ENCODE results near the gene C16orf92. TPM values are rescaled to one million over a fixed set of nuclear protein-coding genes. Genes with fewer than 3 reads are reported as not detected.
A peak's percentile ranks its signal among the peaks of the same experiment; 100 is the strongest.

The C16orf92 gene
- total RNA-seq, 2 donors from 2014 or later, result not detected

GRCh38 chr16:29993191-29993902 is 29.7 kb upstream of the C16orf92 start:
- DNase-seq, result no peak
- Mint-ChIP-seq H3K36me3 (ENCODE audit: low read depth) (peaks cover 2% of the 10 kb centered on the region), H3K4me1 (peaks cover 26% of the 10 kb centered on the region), H3K4me3 (peak overlapping the region; percentile 79), H3K27ac (peak overlapping the region; percentile 94), H3K27me3 (no peaks in the 10 kb centered on the region)
- H3K9me3 ChIP-seq (ENCODE audit: control insufficient read depth, low read length, poor library complexity, severe bottlenecking), result no peaks in the 10 kb centered on the region
- no peak for ATAC-seq

- no peak for DNase-seq
- no peaks in the 10 kb centered on the region for H3K9me3 ChIP-seq (ENCODE audit: control insufficient read depth, low read length, poor library complexity, severe bottlenecking)
- H3K4me1 Mint-ChIP-seq, result peaks cover 24% of the 10 kb centered on the region
- H3K27ac Mint-ChIP-seq, result peak overlapping the region; percentile 94
- ATAC-seq, result no peak
- no peaks in the 10 kb centered on the region for H3K27me3 Mint-ChIP-seq
- H3K36me3 Mint-ChIP-seq (ENCODE audit: low read depth), result no peaks in the 10 kb centered on the region
- H3K4me3 Mint-ChIP-seq, result peak overlapping the region; percentile 79
These were observed 28.9 kb upstream of the C16orf92 start for GRCh38 chr16:29993903-29994599.

- ATAC-seq (no peak), DNase-seq (no peak)
- peak overlapping the region; percentile 98 for H3K4me3 Mint-ChIP-seq
- H3K4me1 Mint-ChIP-seq, result peaks cover 24% of the 10 kb centered on the region
- no peaks in the 10 kb centered on the region for H3K27me3 Mint-ChIP-seq
- no peaks in the 10 kb centered on the region for H3K36me3 Mint-ChIP-seq (ENCODE audit: low read depth)
- H3K27ac Mint-ChIP-seq, result peak overlapping the region; percentile 94
- H3K9me3 ChIP-seq (ENCODE audit: control insufficient read depth, low read length, poor library complexity, severe bottlenecking), result no peaks in the 10 kb centered on the region
These were observed 28.2 kb upstream of the C16orf92 start for GRCh38 chr16:29994600-29995323.

GRCh38 chr16:29995324-29995910 is 27.6 kb upstream of the C16orf92 start, which contains the start of gene HIRIP3:
HIRIP3 (minus strand) TSS chr16:29995617; CDS start chr16:29995605, 12 bp downstream.
- Mint-ChIP-seq H3K36me3 (ENCODE audit: low read depth) (no peaks in the 10 kb centered on the region), H3K4me3 (peak within 1 kb of the TSS; percentile 98), H3K4me1 (peaks cover 26% of the 10 kb centered on the region), H3K27ac (peak within 1 kb of the TSS; percentile 94), H3K27me3 (no peaks in the 10 kb centered on the region)
- DNase-seq (peak; percentile 78 to 84 (median 80)), ATAC-seq (peak; percentile 70)
- no peaks in the 10 kb centered on the region for H3K9me3 ChIP-seq (ENCODE audit: control insufficient read depth, low read length, poor library complexity, severe bottlenecking)

GRCh38 chr16:29995911-29996765 is 26.9 kb upstream of the C16orf92 start, which contains the start of gene INO80E:
INO80E (plus strand) TSS chr16:29996241; CDS start chr16:29996311, 70 bp downstream.
- no peaks in the 10 kb centered on the region for H3K9me3 ChIP-seq (ENCODE audit: control insufficient read depth, low read length, poor library complexity, severe bottlenecking)
- Mint-ChIP-seq H3K36me3 (ENCODE audit: low read depth) (no peaks in the 10 kb centered on the region), H3K4me3 (peak within 1 kb of the TSS; percentile 98)

GRCh38 chr16:29996766-29997250 is 26.2 kb upstream of the C16orf92 start:
- ATAC-seq (no peak), DNase-seq (no peak)
- no peaks in the 10 kb centered on the region for H3K9me3 ChIP-seq (ENCODE audit: control insufficient read depth, low read length, poor library complexity, severe bottlenecking)
- Mint-ChIP-seq H3K4me3 (peak overlapping the region; percentile 98), H3K27ac (peak overlapping the region; percentile 94), H3K4me1 (peaks cover 28% of the 10 kb centered on the region), H3K27me3 (no peaks in the 10 kb centered on the region), H3K36me3 (ENCODE audit: low read depth) (peaks cover under 1% of the 10 kb centered on the region)

More at GRCh38 chr16:29995911-29996765, 26.9 kb upstream of the C16orf92 start, which contains the start of gene INO80E:
- peak within 1 kb of the TSS; percentile 94 for H3K27ac Mint-ChIP-seq
- no peaks in the 10 kb centered on the region for H3K27me3 Mint-ChIP-seq
- DNase-seq (peak; percentile 97 to 99 (median 98)), ATAC-seq (peak; percentile 97)
- peaks cover 26% of the 10 kb centered on the region for H3K4me1 Mint-ChIP-seq

- H3K27ac Mint-ChIP-seq, result no peak overlapping the region
- no peak for ATAC-seq
- DNase-seq, result no peak
- H3K36me3 Mint-ChIP-seq (ENCODE audit: low read depth), result peaks cover 5% of the 10 kb centered on the region
- H3K4me1 Mint-ChIP-seq, result peaks cover 28% of the 10 kb centered on the region
- no peaks in the 10 kb centered on the region for H3K27me3 Mint-ChIP-seq
- no peaks in the 10 kb centered on the region for H3K9me3 ChIP-seq (ENCODE audit: control insufficient read depth, low read length, poor library complexity, severe bottlenecking)
- no peak overlapping the region for H3K4me3 Mint-ChIP-seq
These were observed 23.4 kb upstream of the C16orf92 start for GRCh38 chr16:29999605-30000004.

GRCh38 chr16:30000735-30001631 is 22.0 kb upstream of the C16orf92 start:
- DNase-seq (no peak), ATAC-seq (no peak)
- no peaks in the 10 kb centered on the region for H3K27me3 Mint-ChIP-seq
- H3K4me1 Mint-ChIP-seq, result peaks cover 23% of the 10 kb centered on the region
- no peaks in the 10 kb centered on the region for H3K9me3 ChIP-seq (ENCODE audit: control insufficient read depth, low read length, poor library complexity, severe bottlenecking)
- H3K4me3 Mint-ChIP-seq, result no peak overlapping the region
- peaks cover 5% of the 10 kb centered on the region for H3K36me3 Mint-ChIP-seq (ENCODE audit: low read depth)
- no peak overlapping the region for H3K27ac Mint-ChIP-seq

GRCh38 chr16:30002614-30003346 is 20.2 kb upstream of the C16orf92 start:
- no peak for ATAC-seq
- H3K4me1 Mint-ChIP-seq, result peaks cover 15% of the 10 kb centered on the region
- peaks cover 5% of the 10 kb centered on the region for H3K36me3 Mint-ChIP-seq (ENCODE audit: low read depth)
- no peaks in the 10 kb centered on the region for H3K27me3 Mint-ChIP-seq
- no peak overlapping the region for H3K4me3 Mint-ChIP-seq
- no peak overlapping the region for H3K27ac Mint-ChIP-seq
- H3K9me3 ChIP-seq (ENCODE audit: control insufficient read depth, low read length, poor library complexity, severe bottlenecking), result no peaks in the 10 kb centered on the region
- no peak for DNase-seq

- H3K27ac Mint-ChIP-seq, result no peak overlapping the region
These were observed 19.2 kb upstream of the C16orf92 start for GRCh38 chr16:30003670-30004423.

More at GRCh38 chr16:30003670-30004423, 19.2 kb upstream of the C16orf92 start:
- no peak for DNase-seq
- Mint-ChIP-seq H3K4me1 (peaks cover 15% of the 10 kb centered on the region), H3K27me3 (peaks cover 9% of the 10 kb centered on the region), H3K4me3 (peak overlapping the region; percentile 41), H3K36me3 (ENCODE audit: low read depth) (peaks cover 7% of the 10 kb centered on the region)
- ATAC-seq, result no peak
- H3K9me3 ChIP-seq (ENCODE audit: control insufficient read depth, low read length, poor library complexity, severe bottlenecking), result no peaks in the 10 kb centered on the region

All from T-helper 17 cell (primary cell).